Lung microvascular endothelial cell (primary cell): ENCODE data around the gene ATP8A2. TPM values are rescaled to one million over a fixed set of nuclear protein-coding genes. Genes with fewer than 3 reads are reported as not detected.
"Not testable (repeated sequence)": the region's sequence is repeated elsewhere in the genome, so short reads cannot be mapped to it uniquely, and the experiment has no call there.

Experiments used
- DNase-seq, 2 donors: peaks; one replicate each; pipeline versions ENCODE4 v3.0.0 to v3.0.0-alpha.2; 2010; ENCODE audit warnings: low read depth in 2 of 2
- total RNA-seq: library from RNA; depleted of rRNA; stranded (reverse); fragments of >200 nt; gene quantifications from 2 replicates; pipeline ENCODE4 v1.2.1, GENCODE V29; 2014

The ATP8A2 gene
- total RNA-seq, 1 donor from 2014 or later: under 0.01 TPM

DNA sequence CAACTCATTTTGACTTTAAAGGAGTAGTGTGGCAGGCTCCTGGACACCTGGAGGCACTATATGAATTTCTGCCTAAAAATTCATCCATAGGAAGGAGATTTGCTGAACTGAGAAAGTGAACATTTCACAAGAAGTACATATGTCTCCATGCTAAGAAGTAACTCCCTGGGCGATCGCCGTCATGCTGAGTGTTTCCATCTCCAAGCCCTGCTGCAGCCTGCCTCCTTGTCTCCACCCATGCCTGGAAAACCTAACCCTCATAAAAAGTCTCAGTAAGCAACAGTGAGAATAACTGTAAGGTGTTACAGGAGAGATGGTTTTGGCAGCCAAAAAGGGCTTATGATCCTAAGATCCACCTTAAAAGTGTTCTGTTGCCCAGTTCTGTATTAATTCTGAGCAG is 428.7 kb downstream of the ATP8A2 start:
- DNase-seq: no peak

GRCh38 chr13:25802579-25802978 is 430.8 kb downstream of the ATP8A2 start:
- no peak for DNase-seq

DNA sequence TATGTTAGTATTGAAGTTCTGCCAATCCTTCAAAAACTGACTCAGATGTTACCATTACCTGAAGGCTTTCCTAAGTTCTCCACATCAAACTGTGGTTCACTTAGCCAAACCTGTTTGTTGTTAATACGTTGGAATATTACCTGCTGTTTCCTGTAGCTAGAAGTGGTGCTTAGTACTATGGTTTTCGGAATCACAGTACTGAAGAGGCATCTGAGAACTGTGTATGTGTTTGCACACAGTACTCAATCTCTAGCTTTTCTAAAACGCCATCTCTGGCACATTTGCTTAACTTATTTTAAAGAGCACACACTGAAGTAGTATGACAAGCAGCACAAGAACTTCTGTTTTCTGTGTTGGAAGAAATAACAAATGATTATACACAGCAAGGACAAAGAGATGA is 431.9 kb downstream of the ATP8A2 start:
- no peak for DNase-seq

GRCh38 chr13:25806264-25806974 is 434.6 kb downstream of the ATP8A2 start:
- no peak for DNase-seq

DNA sequence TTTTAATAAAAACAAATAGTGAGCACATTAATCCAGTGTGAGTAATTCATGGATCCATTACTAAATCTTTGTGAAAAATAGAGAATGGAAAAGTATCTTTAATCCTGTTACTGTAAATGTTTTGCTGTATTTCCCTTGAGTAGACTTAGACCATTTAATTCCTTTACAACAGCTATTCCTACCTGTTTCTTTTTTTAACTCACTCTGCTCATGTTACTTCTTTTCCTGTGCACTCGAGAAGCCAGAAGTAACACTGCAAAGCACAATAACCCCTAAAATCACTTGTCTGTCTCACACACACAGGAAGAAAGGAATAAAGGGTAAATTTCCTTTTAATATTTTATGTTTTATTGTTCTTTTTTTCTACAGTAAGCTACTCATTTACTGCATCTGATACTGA is 435.8 kb downstream of the ATP8A2 start:
- DNase-seq: no peak

GRCh38 chr13:25811506-25811905 is 439.7 kb downstream of the ATP8A2 start:
- DNase-seq: no peak

GRCh38 chr13:25816239-25816638 is 444.5 kb downstream of the ATP8A2 start:
- no peak for DNase-seq

GRCh38 chr13:25819856-25820530 is 448.2 kb downstream of the ATP8A2 start:
- DNase-seq: no peak

DNA sequence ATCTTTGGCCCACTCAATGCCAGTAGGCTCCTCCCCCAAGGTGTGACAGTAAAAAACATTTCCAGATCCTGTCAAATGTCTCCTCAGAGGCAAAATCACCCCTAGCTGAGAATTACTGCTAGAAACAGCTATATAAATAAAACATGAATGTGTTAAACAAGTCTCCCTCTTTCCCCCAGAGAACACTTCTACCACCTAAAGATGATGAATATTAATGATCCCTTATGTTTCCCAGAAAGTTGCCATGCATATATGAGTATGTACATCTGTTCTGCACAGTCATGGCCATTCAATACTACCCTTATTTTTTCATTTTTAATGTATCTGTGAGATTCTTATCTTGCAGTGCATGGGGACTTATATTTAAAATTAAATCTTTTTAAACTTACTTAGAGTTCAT is 450.0 kb downstream of the ATP8A2 start:
- DNase-seq: no peak

GRCh38 chr13:25827221-25827620 is 455.4 kb downstream of the ATP8A2 start:
- not testable (repeated sequence) for DNase-seq

DNA sequence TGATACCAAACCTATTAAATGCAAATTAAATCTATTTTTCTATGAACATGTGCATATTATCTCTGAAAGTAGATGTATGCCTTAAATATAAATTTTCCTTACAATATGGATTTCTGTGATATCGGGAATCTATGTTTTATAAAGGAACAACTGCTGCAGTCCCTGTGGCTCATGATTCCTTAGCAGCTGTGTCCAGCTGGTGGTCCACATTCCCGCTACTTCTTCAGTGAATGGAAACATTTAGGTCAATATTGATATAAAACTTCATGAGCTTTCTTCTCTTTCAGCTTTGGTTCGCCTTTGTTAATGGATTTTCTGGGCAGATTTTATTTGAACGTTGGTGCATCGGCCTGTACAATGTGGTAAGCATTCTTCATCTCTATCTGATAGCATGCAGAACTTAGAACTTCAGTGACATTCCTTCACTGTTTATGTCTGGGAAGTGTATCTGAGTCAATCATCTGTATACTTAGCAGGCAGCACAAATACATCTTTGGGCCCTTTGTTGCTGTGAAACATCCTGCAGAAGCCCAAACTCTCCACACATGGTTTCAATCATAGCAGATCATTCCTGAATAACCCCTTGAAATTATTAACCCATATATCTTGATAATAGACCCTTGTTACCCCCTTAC is 456.2 kb downstream of the ATP8A2 start:
- DNase-seq: no peak

DNA sequence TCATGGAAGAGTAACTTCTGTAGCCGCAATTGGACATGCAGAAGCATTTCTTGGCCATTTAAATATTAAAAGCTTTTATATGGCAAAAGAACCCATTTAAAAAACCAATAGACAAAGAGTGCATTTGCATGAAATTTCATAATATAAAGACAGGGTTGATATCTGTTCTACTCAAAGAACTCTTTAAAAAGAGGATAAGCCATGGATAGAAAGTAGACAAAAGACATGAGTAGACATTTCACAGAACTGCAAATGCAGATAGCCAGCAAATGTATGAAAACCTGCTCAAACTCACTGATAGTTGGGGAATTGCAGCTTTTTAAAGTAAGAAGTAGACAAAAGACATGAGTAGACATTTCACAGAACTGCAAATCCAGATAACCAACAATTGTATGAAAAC is 462.0 kb downstream of the ATP8A2 start:
- no peak for DNase-seq

GRCh38 chr13:25836574-25837336 is 465.0 kb downstream of the ATP8A2 start:
- no peak for DNase-seq

DNA sequence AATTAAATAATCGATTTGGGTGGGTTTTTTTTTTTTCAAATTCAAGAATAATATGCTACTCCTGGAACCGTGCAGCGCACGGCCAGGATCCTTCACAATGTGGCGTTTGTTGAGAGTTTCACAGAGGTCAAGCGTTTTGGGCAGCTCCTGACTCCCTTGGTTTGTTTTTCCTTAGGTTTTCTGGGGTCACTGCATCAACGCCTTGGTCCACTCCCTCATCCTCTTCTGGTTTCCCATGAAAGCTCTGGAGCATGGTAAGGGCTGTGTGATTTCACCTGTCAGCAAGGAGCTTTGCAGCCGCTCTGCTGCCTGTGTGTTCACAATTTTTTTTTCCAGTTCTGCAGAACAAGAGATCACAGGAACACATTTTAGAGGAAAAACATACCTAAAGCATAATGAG is 467.6 kb downstream of the ATP8A2 start:
- no peak for DNase-seq

- DNase-seq: no peak
These were observed 468.5 kb downstream of the ATP8A2 start for GRCh38 chr13:25840261-25840660.

DNA sequence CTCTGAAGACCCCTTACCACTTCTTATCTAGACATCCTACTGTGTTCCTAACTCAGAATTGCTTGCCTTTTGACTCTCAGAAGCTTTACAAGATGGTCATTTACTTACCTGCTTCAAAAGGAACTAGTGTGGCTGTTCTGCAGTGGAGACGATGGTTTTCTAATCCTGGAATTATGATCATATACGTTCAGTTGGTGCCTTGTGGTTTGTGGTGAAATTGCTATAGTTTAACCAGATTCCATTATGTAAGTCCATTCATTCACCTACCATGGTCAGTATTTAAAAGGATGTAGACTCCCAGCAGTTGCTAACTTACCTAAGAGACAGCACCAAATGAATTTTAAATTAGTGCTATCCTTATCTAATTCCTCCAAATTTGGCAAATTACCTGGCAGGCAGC is 469.2 kb downstream of the ATP8A2 start:
- no peak for DNase-seq

DNA sequence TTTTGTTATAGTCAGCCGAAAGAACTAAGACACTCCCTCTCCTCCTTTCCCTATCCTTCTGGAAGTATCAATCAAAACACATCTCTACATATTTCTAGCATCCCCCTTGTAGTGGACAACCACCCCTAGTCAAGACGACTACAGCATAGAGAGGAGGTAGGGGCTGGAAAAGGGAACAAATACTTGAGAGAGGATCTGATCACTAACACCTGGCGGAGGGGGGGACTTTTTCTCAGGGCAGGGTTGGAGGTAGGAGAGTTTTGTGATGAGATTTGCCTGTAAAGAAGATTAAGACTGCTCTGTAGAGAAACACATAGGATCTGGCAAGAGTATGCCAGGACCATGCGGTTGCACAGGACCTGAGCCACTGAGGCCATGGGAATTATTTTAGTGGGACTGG is 471.9 kb downstream of the ATP8A2 start:
- DNase-seq: no peak

DNA sequence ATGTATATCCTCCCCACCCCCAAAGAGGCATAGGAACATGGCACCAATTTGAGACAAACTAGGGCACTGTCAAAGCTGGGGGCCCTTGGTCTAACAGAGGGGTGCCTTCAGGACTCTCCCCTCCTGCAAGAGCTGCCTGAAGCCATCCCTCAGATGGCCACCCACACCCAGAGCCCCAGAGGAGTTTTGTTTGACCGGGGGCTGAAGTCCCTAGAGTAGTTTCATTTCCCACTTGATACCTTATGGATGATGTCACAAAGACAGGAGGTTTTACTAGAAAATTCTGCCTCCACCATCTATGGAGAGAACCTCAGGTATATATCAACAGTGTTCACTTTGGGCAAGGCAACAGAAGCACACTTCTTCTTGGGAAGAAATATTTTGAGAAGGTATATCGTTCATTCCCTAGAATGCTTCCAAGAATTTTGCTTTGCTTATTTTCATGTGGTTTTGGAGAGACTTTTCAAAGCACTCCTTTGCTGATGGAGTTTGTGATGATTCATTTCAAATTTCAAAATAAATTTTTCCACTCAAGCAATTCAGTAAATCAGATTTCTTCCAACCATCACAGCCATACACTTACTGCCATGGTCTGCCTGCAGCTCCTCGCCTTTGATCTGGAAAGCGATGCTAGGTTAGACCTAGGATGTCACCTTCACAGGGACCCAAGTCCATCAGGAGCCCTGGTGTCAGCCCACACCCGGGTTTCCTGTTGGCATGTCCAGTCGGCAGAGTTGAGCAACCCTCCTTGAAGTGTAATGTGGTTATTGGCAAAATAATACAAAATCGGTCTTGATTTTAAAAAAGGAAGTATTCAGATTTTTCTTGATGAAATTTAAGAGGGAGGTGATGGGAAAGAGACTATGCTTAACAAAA is 473.0 kb downstream of the ATP8A2 start:
- no peak for DNase-seq

DNA sequence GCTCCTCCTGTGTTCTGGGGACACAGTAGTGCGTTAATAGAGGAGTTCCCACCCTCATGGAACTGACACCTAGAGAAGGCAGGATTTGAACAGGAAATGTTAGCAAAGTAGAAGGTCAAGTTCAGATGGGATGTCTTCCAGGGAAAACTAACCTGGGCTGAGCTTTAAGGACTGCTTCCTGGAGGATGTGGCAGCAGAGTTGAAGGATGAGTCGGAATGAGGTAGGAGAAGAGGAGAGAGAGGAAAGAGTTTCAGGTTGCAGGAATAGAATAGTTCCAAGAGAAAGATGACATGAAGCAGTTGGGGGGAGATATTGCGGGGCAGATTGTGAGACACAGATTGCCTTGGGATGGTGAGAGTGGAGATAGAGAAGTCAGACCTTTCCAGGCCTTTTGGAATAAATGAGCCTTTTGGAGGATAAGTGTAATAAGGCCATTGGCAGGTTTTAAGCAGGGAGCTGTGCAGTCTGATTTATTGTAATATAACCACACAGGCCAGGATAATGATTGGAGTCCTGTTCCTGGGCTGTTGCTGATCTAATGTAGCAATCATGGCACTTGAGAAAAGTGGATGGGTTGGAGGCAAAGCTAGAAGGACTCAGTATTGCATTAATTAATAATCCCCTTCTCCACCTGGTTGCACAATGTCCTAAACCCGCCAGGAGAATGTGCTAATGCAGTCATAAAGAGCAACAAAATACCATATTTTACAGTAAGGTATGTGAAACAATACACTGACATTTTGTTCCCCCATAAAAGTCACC is 474.6 kb downstream of the ATP8A2 start:
- DNase-seq: no peak

GRCh38 chr13:25847145-25847544 is 475.4 kb downstream of the ATP8A2 start:
- peak in 1 of 2 donors; percentile 4 for DNase-seq
